ENCODE data around the gene LRRN2. TPM values are rescaled to one million over a fixed set of nuclear protein-coding genes. Genes with fewer than 3 reads are reported as not detected.

Gene LRRN2
- total and polyA plus RNA-seq, 2 of the 8 experiments (the other 6 are each of a cell fraction or from before 2014, with no cell fraction given) = 1.8 to 2.3 TPM

DNA sequence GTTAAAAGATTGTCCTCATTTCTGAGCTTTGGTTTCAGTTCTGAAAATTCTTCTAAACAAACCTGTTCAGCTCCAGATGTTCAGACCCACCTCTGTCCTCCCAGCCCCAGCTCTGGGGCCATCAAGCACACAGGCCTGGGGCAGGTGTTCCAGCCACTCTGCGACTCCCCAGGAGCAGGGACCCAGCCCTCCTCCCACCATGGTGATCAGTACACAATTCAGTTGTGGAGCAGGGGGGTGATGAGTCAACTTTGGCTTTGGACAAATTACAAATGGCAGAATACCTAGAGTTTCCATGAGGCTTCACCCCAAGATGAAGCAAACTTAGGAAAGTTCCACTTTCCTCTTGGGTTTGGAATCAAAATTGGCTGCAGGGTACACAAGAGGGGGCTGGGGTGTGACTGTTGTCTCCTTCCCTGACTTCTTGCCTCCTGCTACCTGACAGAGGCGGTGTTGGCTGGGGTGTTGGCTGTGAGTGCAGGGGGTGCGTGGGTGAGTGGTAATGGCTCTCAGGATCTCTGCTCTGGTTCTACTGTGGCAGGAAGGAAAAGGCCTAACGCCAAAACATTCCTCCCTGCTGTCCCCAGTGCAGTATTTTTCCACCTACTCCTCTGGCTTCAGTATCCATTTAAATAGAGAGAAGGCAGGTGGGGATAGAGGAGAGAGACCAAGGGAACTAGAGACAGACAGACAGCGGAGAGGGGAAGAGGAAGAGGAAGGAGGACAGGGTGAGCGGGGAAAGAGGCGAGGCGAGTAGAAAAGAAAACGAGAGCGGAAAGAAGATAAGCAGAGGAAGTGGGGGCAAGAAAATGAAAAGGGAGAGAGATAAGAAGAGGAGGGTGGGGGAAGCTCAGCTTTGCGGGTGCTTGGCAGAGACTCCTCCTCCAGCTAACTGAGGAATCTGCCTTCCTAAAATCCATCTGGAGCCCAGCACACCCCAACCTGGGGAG lies 20.6 kb upstream of the LRRN2 start (continued):
- no peak for TF ChIP-seq BRCA1 (IDR thresholded peaks at IDR 0.05; ENCODE audit: low read depth, low read length)
- TF ChIP-seq FOSL1 (IDR thresholded peaks at IDR 0.05; ENCODE audit: insufficient read depth, low read depth, low read length) = no peak
- TF ChIP-seq CTBP2 (IDR thresholded peaks at IDR 0.05; ENCODE audit: borderline replicate concordance, insufficient read depth, insufficient read length, low read length) = no peak
- TF ChIP-seq POLR2AphosphoS5 (IDR thresholded peaks at IDR 0.05; ENCODE audit: low read depth, low read length) = no peak
- no peak for TF ChIP-seq KDM4A (IDR thresholded peaks at IDR 0.05; ENCODE audit: low read depth, low read length, severe bottlenecking)
- TF ChIP-seq CHD1 (IDR thresholded peaks at IDR 0.05; ENCODE audit: low read depth, low read length) = no peak
- TF ChIP-seq NANOG (IDR thresholded peaks at IDR 0.05; ENCODE audit: insufficient read depth, low read depth, low read length, poor library complexity, severe bottlenecking) = no peak
